GM23338 (cell line): ENCODE results near the gene SP140L. TPM values are rescaled to one million over a fixed set of nuclear protein-coding genes. Genes with fewer than 3 reads are reported as not detected.

ENCODE experiments used
- ATAC-seq: fragments of 200-7000 bp; cut with Tn5 transposase; 3 replicates; pipeline ENCODE4 v1.9.1; 2020
- DNase-seq: peaks from one replicate; pipeline ENCODE4 v3.0.0-alpha.2; 2015; ENCODE audit warnings: low spot score
- H2AFZ ChIP-seq: fragments of 200-600 bp; sonication (generic); 2 replicates; pipeline ENCODE4 v1.8.0; 2016; ENCODE audit warnings: antibody characterized with exemption, mild to moderate bottlenecking, moderate library complexity
- H3F3A ChIP-seq: fragments of 200-600 bp; sonication (generic); replicated peaks from 2 replicates; pipeline ENCODE4 v1.8.0; 2017; ENCODE audit warnings: antibody characterized with exemption, mixed run types, low read depth
- H3K27ac ChIP-seq: fragments of 200-600 bp; sonication (generic); 2 replicates; pipeline ENCODE4 v1.6.1; 2016; ENCODE audit warnings: low read depth
- H3K27me3 ChIP-seq: fragments of 200-600 bp; sonication (generic); 2 replicates; pipeline ENCODE4 v1.8.0; 2016; ENCODE audit warnings: mild to moderate bottlenecking, mixed run types, moderate library complexity; ENCODE audit not compliant: insufficient read depth
- H3K36me3 ChIP-seq: fragments of 200-600 bp; sonication (generic); 2 replicates; pipeline ENCODE4 v1.8.0; 2016; ENCODE audit warnings: mild to moderate bottlenecking; ENCODE audit not compliant: insufficient read depth
- H3K4me1 ChIP-seq: fragments of 200-600 bp; sonication (generic); 2 replicates; pipeline ENCODE4 v1.8.0; 2016; ENCODE audit warnings: mild to moderate bottlenecking, moderate library complexity; ENCODE audit not compliant: insufficient read depth
- H3K4me2 ChIP-seq: fragments of 200-600 bp; sonication (generic); 2 replicates; pipeline ENCODE4 v1.7.1; 2017; ENCODE audit warnings: mixed run types
- H3K4me3 ChIP-seq: fragments of 200-600 bp; sonication (generic); 2 replicates; pipeline ENCODE4 v1.6.1; 2016; ENCODE audit warnings: mixed run types
- H3K79me2 ChIP-seq: fragments of 200-600 bp; sonication (generic); replicated peaks from 2 replicates; pipeline ENCODE4 v1.8.0; 2017; ENCODE audit warnings: mild to moderate bottlenecking; ENCODE audit not compliant: insufficient read depth
- H3K9me2 ChIP-seq: fragments of 200-600 bp; sonication (generic); 2 replicates; pipeline ENCODE4 v1.8.0; 2017; ENCODE audit not compliant: insufficient read depth
- H4K20me1 ChIP-seq: fragments of 200-600 bp; sonication (generic); replicated peaks from 2 replicates; pipeline ENCODE4 v1.8.0; 2017; ENCODE audit warnings: mild to moderate bottlenecking; ENCODE audit not compliant: insufficient read depth
- H3K27ac Mint-ChIP-seq: 2 replicates; pipeline ENCODE4 v1.8.0; 2020; ENCODE audit warnings: inconsistent platforms, mild to moderate bottlenecking, moderate library complexity, mixed read lengths
- H3K27me3 Mint-ChIP-seq: 3 replicates; pipeline ENCODE4 v1.8.0; 2022; ENCODE audit warnings: low read depth, mild to moderate bottlenecking, moderate library complexity, mixed read lengths, inconsistent platforms; ENCODE audit not compliant: insufficient read depth, poor library complexity
- H3K36me3 Mint-ChIP-seq: 3 replicates; pipeline ENCODE4 v1.8.0; 2021; ENCODE audit warnings: low read depth, mild to moderate bottlenecking, inconsistent platforms, moderate library complexity, mixed read lengths
- H3K4me1 Mint-ChIP-seq: 3 replicates; pipeline ENCODE4 v1.8.0; 2020; ENCODE audit warnings: mild to moderate bottlenecking, inconsistent platforms, mixed read lengths
- H3K4me3 Mint-ChIP-seq: 3 replicates; pipeline ENCODE4 v1.8.0; 2021; ENCODE audit warnings: moderate library complexity, mild to moderate bottlenecking, inconsistent platforms, mixed read lengths
- H3K9me3 Mint-ChIP-seq: 3 replicates; pipeline ENCODE4 v1.8.0; 2020; ENCODE audit warnings: moderate library complexity, mild to moderate bottlenecking, inconsistent platforms, mixed read lengths
- CREB1 ChIP-seq: fragments of 250-450 bp; sonication (Bioruptor Pico); IDR thresholded peaks from 2 replicates; pipeline ENCODE4 v1.5.0; 2020; ENCODE audit warnings: low read depth, mild to moderate bottlenecking, moderate library complexity
- EZH2 ChIP-seq: fragments of 200-600 bp; sonication (generic); IDR thresholded peaks from one replicate; pipeline ENCODE4 v1.8.0; 2017; ENCODE audit warnings: antibody characterized with exemption, mild to moderate bottlenecking, low read depth; ENCODE audit not compliant: unreplicated experiment
- EZH2phosphoT487 ChIP-seq: fragments of 200-600 bp; sonication (generic); IDR thresholded peaks from one replicate; pipeline ENCODE4 v1.8.1; 2018; ENCODE audit warnings: antibody characterized with exemption; ENCODE audit not compliant: unreplicated experiment
- JUNB ChIP-seq: IDR thresholded peaks from one replicate; pipeline ENCODE4 v1.6.1; 2016; ENCODE audit warnings: antibody characterized with exemption; ENCODE audit not compliant: unreplicated experiment
- NANOG ChIP-seq: IDR thresholded peaks from 2 replicates; pipeline ENCODE4 v1.6.1; 2016; ENCODE audit warnings: antibody characterized with exemption, borderline replicate concordance
- POLR2AphosphoS5 ChIP-seq: IDR thresholded peaks from 2 replicates; pipeline ENCODE4 v1.6.1; 2016; ENCODE audit warnings: antibody characterized with exemption, low read depth
- REST ChIP-seq: IDR thresholded peaks from one replicate; pipeline ENCODE4 v1.6.1; 2018; ENCODE audit warnings: antibody characterized with exemption; ENCODE audit not compliant: unreplicated experiment
- STAT1 ChIP-seq: IDR thresholded peaks from one replicate; pipeline ENCODE4 v1.6.1; 2016; ENCODE audit warnings: antibody characterized with exemption; ENCODE audit not compliant: unreplicated experiment
- ZNF114 ChIP-seq: fragments of 250-450 bp; sonication (Bioruptor Pico); IDR thresholded peaks from 2 replicates; pipeline ENCODE4 v1.5.0; 2020; ENCODE audit warnings: mild to moderate bottlenecking, moderate library complexity
- ZNF331 ChIP-seq: fragments of 250-450 bp; sonication (Bioruptor Pico); IDR thresholded peaks from 2 replicates; pipeline ENCODE4 v1.5.0; 2020; ENCODE audit warnings: low read depth, mild to moderate bottlenecking, moderate library complexity
- ZNF462 ChIP-seq: fragments of 250-450 bp; sonication (Bioruptor Pico); IDR thresholded peaks from 2 replicates; pipeline ENCODE4 v1.5.0; 2020; ENCODE audit warnings: mild to moderate bottlenecking, moderate library complexity
- polyA plus RNA-seq: library from polyadenylated mRNA; unstranded; fragments of >200 nt; fragmentation: Nextera tagmentation; extraction: Ambion mirVana; gene quantifications from 2 replicates; pipeline ENCODE4 v1.2.1, GENCODE V29; 2016
- total RNA-seq: library from RNA; depleted of rRNA; stranded (reverse); fragments of >200 nt; shearing (Covaris generic); gene quantifications from 2 replicates; pipeline ENCODE4 v1.2.3, GENCODE V29; 2014
- TF ChIP-seq, protein P1 (sequence below): IDR thresholded peaks from 2 replicates; pipeline ENCODE4 v1.6.1; 2016; ENCODE audit warnings: antibody characterized with exemption
- TF ChIP-seq, protein P2 (sequence below), 2 experiments: fragments of 200-600 bp in 1 of 2; sonication (generic) in 1 of 2; conservative IDR thresholded peaks; 2 replicates each; pipeline versions ENCODE4 v1.5.1 to v1.6.1; 2016 to 2017; ENCODE audit warnings: antibody characterized with exemption in 2 of 2, low read depth in 2 of 2, mild to moderate bottlenecking in 2 of 2, moderate library complexity in 1 of 2

Gene SP140L
- total and polyA plus RNA-seq, 2 experiments from 2014 or later, result 1.3 to 1.7 TPM

DNA sequence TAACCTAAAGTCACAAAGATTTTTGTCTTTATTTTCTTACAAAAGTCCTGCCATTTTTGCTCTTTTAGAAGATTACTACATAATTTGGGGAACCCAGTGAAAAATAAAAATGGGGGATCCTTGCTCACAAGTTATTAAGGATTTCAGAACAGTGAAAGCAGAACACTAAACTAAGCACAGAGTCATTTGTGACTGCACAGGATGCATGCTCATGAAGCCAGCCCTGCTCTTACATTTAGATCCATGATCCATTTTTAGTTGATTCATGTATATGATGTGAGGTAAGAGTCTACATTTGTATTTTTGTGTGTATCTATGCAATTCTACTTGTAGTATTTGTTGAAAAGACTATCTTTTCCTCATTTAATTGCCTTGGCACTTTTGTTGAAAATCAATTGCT, 21.8 kb downstream of the SP140L start:
- ATAC-seq, result no peak

More for the DNA sequence above, 21.8 kb downstream of the SP140L start:
- Mint-ChIP-seq H3K27me3 (no peaks in the 10 kb centered on the region), H3K4me3 (no peak overlapping the region), H3K27ac (no peak overlapping the region), H3K36me3 (no peaks in the 10 kb centered on the region; the same call in 1 of the 3 replicates), H3K9me3 (peaks cover 8% of the 10 kb centered on the region; the same call in 1 of the 3 replicates), H3K4me1 (no peaks in the 10 kb centered on the region)
- Histone ChIP-seq H3K4me2 (no peak overlapping the region), H4K20me1 (no peaks in the 10 kb centered on the region), H3K79me2 (no peaks in the 10 kb centered on the region), H3K27me3 (no peaks in the 10 kb centered on the region), H3K9me2 (no peaks in the 10 kb centered on the region), H3K27ac (no peak overlapping the region), H2AFZ (no peak overlapping the region), H3K4me1 (no peaks in the 10 kb centered on the region), H3F3A (no peaks in the 10 kb centered on the region), H3K4me3 (no peak overlapping the region), H3K36me3 (no peaks in the 10 kb centered on the region)
- DNase-seq, result no peak
- TF ChIP-seq POLR2AphosphoS5, result no peak
- TF ChIP-seq ZNF462 (CRISPR knock-in tag), result no peak
- TF ChIP-seq NANOG, result no peak
- TF ChIP-seq EZH2phosphoT487, result no peak
- no peak for TF ChIP-seq ZNF114 (CRISPR knock-in tag)
- no peak for TF ChIP-seq STAT1
- no peak for TF ChIP-seq EZH2
- no peak for TF ChIP-seq REST
- no peak for TF ChIP-seq ZNF331
- no peak for TF ChIP-seq CREB1 (CRISPR knock-in tag)
- no peak for TF ChIP-seq JUNB
- TF ChIP-seq, protein P1, sequence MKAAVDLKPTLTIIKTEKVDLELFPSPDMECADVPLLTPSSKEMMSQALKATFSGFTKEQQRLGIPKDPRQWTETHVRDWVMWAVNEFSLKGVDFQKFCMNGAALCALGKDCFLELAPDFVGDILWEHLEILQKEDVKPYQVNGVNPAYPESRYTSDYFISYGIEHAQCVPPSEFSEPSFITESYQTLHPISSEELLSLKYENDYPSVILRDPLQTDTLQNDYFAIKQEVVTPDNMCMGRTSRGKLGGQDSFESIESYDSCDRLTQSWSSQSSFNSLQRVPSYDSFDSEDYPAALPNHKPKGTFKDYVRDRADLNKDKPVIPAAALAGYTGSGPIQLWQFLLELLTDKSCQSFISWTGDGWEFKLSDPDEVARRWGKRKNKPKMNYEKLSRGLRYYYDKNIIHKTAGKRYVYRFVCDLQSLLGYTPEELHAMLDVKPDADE, result no peak
- TF ChIP-seq, protein P2, sequence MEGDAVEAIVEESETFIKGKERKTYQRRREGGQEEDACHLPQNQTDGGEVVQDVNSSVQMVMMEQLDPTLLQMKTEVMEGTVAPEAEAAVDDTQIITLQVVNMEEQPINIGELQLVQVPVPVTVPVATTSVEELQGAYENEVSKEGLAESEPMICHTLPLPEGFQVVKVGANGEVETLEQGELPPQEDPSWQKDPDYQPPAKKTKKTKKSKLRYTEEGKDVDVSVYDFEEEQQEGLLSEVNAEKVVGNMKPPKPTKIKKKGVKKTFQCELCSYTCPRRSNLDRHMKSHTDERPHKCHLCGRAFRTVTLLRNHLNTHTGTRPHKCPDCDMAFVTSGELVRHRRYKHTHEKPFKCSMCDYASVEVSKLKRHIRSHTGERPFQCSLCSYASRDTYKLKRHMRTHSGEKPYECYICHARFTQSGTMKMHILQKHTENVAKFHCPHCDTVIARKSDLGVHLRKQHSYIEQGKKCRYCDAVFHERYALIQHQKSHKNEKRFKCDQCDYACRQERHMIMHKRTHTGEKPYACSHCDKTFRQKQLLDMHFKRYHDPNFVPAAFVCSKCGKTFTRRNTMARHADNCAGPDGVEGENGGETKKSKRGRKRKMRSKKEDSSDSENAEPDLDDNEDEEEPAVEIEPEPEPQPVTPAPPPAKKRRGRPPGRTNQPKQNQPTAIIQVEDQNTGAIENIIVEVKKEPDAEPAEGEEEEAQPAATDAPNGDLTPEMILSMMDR (conservative IDR thresholded peaks at IDR 0.05; ENCODE audit: low read depth in 2 of 2), result no peak
